Mesenchymal stem cell (in vitro differentiated cells and primary cell): ENCODE measurements around the gene APOA5.
"Not testable (repeated sequence)": the region's sequence is repeated elsewhere in the genome, so short reads cannot be mapped to it uniquely, and the experiment has no call there.

Experiments used
- DNase-seq: peaks from one replicate; pipeline ENCODE4 v3.0.0-alpha.2; 2013
- H2AFZ ChIP-seq: one replicate; pipeline ENCODE4 v1.6.1; 2013; ENCODE audit warnings: low read depth, mild to moderate bottlenecking, control low read depth, inconsistent platforms, low read length, moderate library complexity
- H2AK5ac ChIP-seq: 2 replicates; pipeline ENCODE4 v1.6.1; 2013; ENCODE audit warnings: low read length, moderate library complexity, mild to moderate bottlenecking, inconsistent platforms; ENCODE audit not compliant: severe bottlenecking
- H2BK120ac ChIP-seq: one replicate; pipeline ENCODE4 v1.6.1; 2013; ENCODE audit warnings: low read depth, mild to moderate bottlenecking, inconsistent platforms, low read length, moderate library complexity
- H2BK12ac ChIP-seq, 2 experiments: one replicate each; pipeline ENCODE4 v1.6.1; 2013; ENCODE audit warnings: inconsistent platforms in 2 of 2, low read length in 2 of 2, mild to moderate bottlenecking in 2 of 2, moderate library complexity in 2 of 2, control low read depth in 1 of 2
- H2BK15ac ChIP-seq: one replicate; pipeline ENCODE4 v1.6.1; 2013; ENCODE audit warnings: mild to moderate bottlenecking, low read depth, inconsistent platforms; ENCODE audit not compliant: poor library complexity, severe bottlenecking
- H2BK5ac ChIP-seq: 2 replicates; pipeline ENCODE4 v1.6.1; 2013; ENCODE audit warnings: low read depth, mild to moderate bottlenecking, low read length, control low read depth, inconsistent platforms; ENCODE audit not compliant: poor library complexity, severe bottlenecking
- H3K14ac ChIP-seq, 2 experiments: one replicate each; pipeline ENCODE4 v1.6.1; 2013; ENCODE audit warnings: inconsistent platforms in 2 of 2, low read length in 2 of 2, control low read depth in 1 of 2, mild to moderate bottlenecking in 1 of 2, moderate library complexity in 1 of 2
- H3K18ac ChIP-seq, 2 experiments: one replicate each; pipeline ENCODE4 v1.6.1; 2013; ENCODE audit warnings: inconsistent platforms in 2 of 2, low read length in 2 of 2, control low read depth in 1 of 2, low read depth in 1 of 2, mild to moderate bottlenecking in 1 of 2
- H3K23ac ChIP-seq, 2 experiments: one replicate each; pipeline ENCODE4 v1.6.1; 2013; ENCODE audit warnings: inconsistent platforms in 2 of 2, low read length in 2 of 2, mild to moderate bottlenecking in 2 of 2, moderate library complexity in 2 of 2, control low read depth in 1 of 2
- H3K27ac ChIP-seq: 2 replicates; pipeline ENCODE4 v1.5.1; 2013; ENCODE audit warnings: mild to moderate bottlenecking, moderate library complexity, low read length, control low read depth, inconsistent platforms; ENCODE audit not compliant: poor library complexity, severe bottlenecking
- H3K27me3 ChIP-seq, 2 experiments: 2 replicates each; pipeline versions ENCODE4 v1.6.1 to v1.7.0; 2013; ENCODE audit warnings: low read length in 2 of 2, mild to moderate bottlenecking in 2 of 2, moderate library complexity in 2 of 2, control low read depth in 1 of 2, inconsistent platforms in 1 of 2; ENCODE audit not compliant: control insufficient read depth in 1 of 2, insufficient read depth in 1 of 2
- H3K36me3 ChIP-seq, 2 experiments: 2 replicates each; pipeline versions ENCODE4 v1.6.1 to v1.7.0; 2013; ENCODE audit warnings: low read length in 2 of 2, control low read depth in 1 of 2, inconsistent platforms in 1 of 2, low read depth in 1 of 2, mild to moderate bottlenecking in 1 of 2; ENCODE audit not compliant: insufficient read depth in 2 of 2, control insufficient read depth in 1 of 2
- H3K4ac ChIP-seq, 2 experiments: one replicate each; pipeline ENCODE4 v1.6.1; 2013; ENCODE audit warnings: inconsistent platforms in 2 of 2, low read length in 2 of 2, mild to moderate bottlenecking in 2 of 2, moderate library complexity in 2 of 2, control low read depth in 1 of 2, low read depth in 1 of 2
- H3K4me1 ChIP-seq: 2 replicates; pipeline ENCODE4 v1.6.1; 2013; ENCODE audit warnings: low read depth, low read length, control low read depth; ENCODE audit not compliant: control insufficient read depth, insufficient read depth
- H3K4me2 ChIP-seq: 2 replicates; pipeline ENCODE4 v1.6.1; 2013; ENCODE audit warnings: low read length, mild to moderate bottlenecking, inconsistent platforms; ENCODE audit not compliant: poor library complexity, severe bottlenecking
- H3K4me3 ChIP-seq, 2 experiments: 2 replicates each; pipeline versions ENCODE4 v1.5.1 to v1.7.0; 2013; ENCODE audit warnings: low read length in 2 of 2, mild to moderate bottlenecking in 2 of 2, control low read depth in 1 of 2, low read depth in 1 of 2; ENCODE audit not compliant: insufficient read depth in 1 of 2
- H3K79me1 ChIP-seq: replicated peaks from 2 replicates; pipeline ENCODE4 v1.6.1; 2013; ENCODE audit warnings: mild to moderate bottlenecking, control low read depth, low read length, inconsistent platforms; ENCODE audit not compliant: poor library complexity, severe bottlenecking
- H3K9ac ChIP-seq: 2 replicates; pipeline ENCODE4 v1.7.0; 2013; ENCODE audit warnings: mild to moderate bottlenecking, low read length, moderate library complexity
- H3K9me3 ChIP-seq: 2 replicates; pipeline ENCODE4 v1.7.0; 2013; ENCODE audit warnings: mild to moderate bottlenecking, low read length; ENCODE audit not compliant: control insufficient read depth
- H4K8ac ChIP-seq: one replicate; pipeline ENCODE4 v1.6.1; 2013; ENCODE audit warnings: inconsistent platforms, mild to moderate bottlenecking, low read length, moderate library complexity
- H4K91ac ChIP-seq: one replicate; pipeline ENCODE4 v1.6.1; 2013; ENCODE audit warnings: mild to moderate bottlenecking, low read length, inconsistent platforms
- WGBS: methylation state at CpG from one replicate; pipeline ENCODE4 v1.1.7; 2013; ENCODE audit warnings: mixed read lengths; 5-methylcytosine and 5-hydroxymethylcytosine counted together

APOA5 gene

GRCh38 chr11:116756044-116756443 lies 35.6 kb downstream of the APOA5 start:
- not testable (repeated sequence) for H3K27me3 ChIP-seq, H2BK12ac ChIP-seq, H3K14ac ChIP-seq, H3K23ac ChIP-seq, H2BK5ac ChIP-seq, H2BK120ac ChIP-seq, H2AK5ac ChIP-seq, H3K4ac ChIP-seq, H3K4me1 ChIP-seq, H3K9me3 ChIP-seq, H3K4me3 ChIP-seq, DNase-seq, H4K91ac ChIP-seq, H4K8ac ChIP-seq, H2BK15ac ChIP-seq, H3K4me2 ChIP-seq, H3K9ac ChIP-seq, H3K18ac ChIP-seq, H3K27ac ChIP-seq, H2AFZ ChIP-seq
- Histone ChIP-seq H3K36me3 (peaks cover 23 to 84% of the 10 kb centered on the region in 2 experiments), H3K79me1 (peaks cover 13% of the 10 kb centered on the region)
- 97% methylated on average over 8 of the region's 8 CpGs for WGBS

- WGBS: 98% methylated on average over 2 of the region's 2 CpGs
- Histone ChIP-seq H2BK120ac (no peak overlapping the region), H3K4me2 (no peak overlapping the region)
Observed at GRCh38 chr11:116750070-116750718, 41.5 kb downstream of the APOA5 start.

GRCh38 chr11:116742104-116742503 lies 49.6 kb downstream of the APOA5 start:
- H3K9me3 ChIP-seq: no peaks in the 10 kb centered on the region
- no peak overlapping the region for H3K27ac ChIP-seq
- peak overlapping the region; percentile 64 for H4K8ac ChIP-seq
- no peak overlapping the region for H2BK5ac ChIP-seq
- no peak overlapping the region for H3K4ac ChIP-seq
- H3K27me3 ChIP-seq: no peaks in the 10 kb centered on the region
- no peak overlapping the region for H3K4me2 ChIP-seq
- H3K18ac ChIP-seq: no peak overlapping the region
- H2BK120ac ChIP-seq: no peak overlapping the region
- H3K14ac ChIP-seq: no peak overlapping the region
- H3K23ac ChIP-seq: no peak overlapping the region
- no peak overlapping the region for H2BK12ac ChIP-seq
- H3K36me3 ChIP-seq: peaks cover 6 to 7% of the 10 kb centered on the region in 2 experiments
- no peak overlapping the region for H2AFZ ChIP-seq
- no peaks in the 10 kb centered on the region for H3K79me1 ChIP-seq
- no peak overlapping the region for H4K91ac ChIP-seq
- peak overlapping the region; percentile 53 for H3K9ac ChIP-seq
- DNase-seq: peak; percentile 15
- no peak overlapping the region for H2BK15ac ChIP-seq
- 70% methylated on average over 3 of the region's 6 CpGs for WGBS
- no peak overlapping the region for H2AK5ac ChIP-seq
- no peak overlapping the region for H3K4me3 ChIP-seq
- H3K4me1 ChIP-seq: peaks cover 2% of the 10 kb centered on the region

More at GRCh38 chr11:116750070-116750718, 41.5 kb downstream of the APOA5 start:
- Histone ChIP-seq H2AFZ (no peak overlapping the region), H2BK5ac (no peak overlapping the region), H3K4ac (no peak overlapping the region), H3K23ac (no peak overlapping the region), H2BK15ac (no peak overlapping the region), H3K27ac (no peak overlapping the region), H3K4me1 (no peaks in the 10 kb centered on the region), H3K18ac (no peak overlapping the region), H4K91ac (no peak overlapping the region), H4K8ac (no peak overlapping the region), H3K4me3 (no peak overlapping the region), H2AK5ac (no peak overlapping the region), H3K27me3 (no peaks in the 10 kb centered on the region), H3K79me1 (peaks cover 9% of the 10 kb centered on the region), H3K14ac (no peak overlapping the region), H3K36me3 (peaks cover 18 to 77% of the 10 kb centered on the region in 2 experiments), H3K9me3 (peaks cover 8% of the 10 kb centered on the region), H2BK12ac (no peak overlapping the region), H3K9ac (no peak overlapping the region)
- no peak for DNase-seq

GRCh38 chr11:116740741-116741140 lies 50.9 kb downstream of the APOA5 start:
- DNase-seq: no peak
- Histone ChIP-seq H2BK5ac (no peak overlapping the region), H2AFZ (no peak overlapping the region), H3K4me1 (peaks cover 2% of the 10 kb centered on the region), H4K8ac (no peak overlapping the region), H3K4me2 (no peak overlapping the region), H2AK5ac (no peak overlapping the region), H3K27me3 (no peaks in the 10 kb centered on the region), H2BK12ac (no peak overlapping the region), H3K79me1 (no peaks in the 10 kb centered on the region), H3K9me3 (no peaks in the 10 kb centered on the region), H3K9ac (no peak overlapping the region), H3K23ac (no peak overlapping the region), H3K27ac (no peak overlapping the region), H2BK120ac (no peak overlapping the region), H3K36me3 (no peaks in the 10 kb centered on the region), H2BK15ac (no peak overlapping the region), H3K4ac (no peak overlapping the region), H3K18ac (no peak overlapping the region), H3K4me3 (no peak overlapping the region), H3K14ac (no peak overlapping the region), H4K91ac (no peak overlapping the region)
- WGBS: 88% methylated on average over 4 of the region's 4 CpGs
